Fibroblast of gingiva (primary cell): ENCODE data around the gene PLCB2.

ENCODE experiments used
- DNase-seq: peaks from one replicate; pipeline ENCODE4 v3.0.0-alpha.2; 2011; ENCODE audit warnings: low read depth

PLCB2 gene

GRCh38 chr15:40285151-40285550, 22.6 kb downstream of the PLCB2 start:
- DNase-seq, result peak; percentile 29

GRCh38 chr15:40283615-40284300, 24.0 kb downstream of the PLCB2 start:
- no peak for DNase-seq

GRCh38 chr15:40282869-40283614, 24.7 kb downstream of the PLCB2 start, which contains the start of gene ANKRD63:
Gene ANKRD63 (minus strand): TSS chr15:40283064. CDS start chr15:40282586, 478 bp downstream.
- no peak for DNase-seq

GRCh38 chr15:40282147-40282868, 25.4 kb downstream of the PLCB2 start:
- DNase-seq, result no peak

- no peak for DNase-seq
Observed at GRCh38 chr15:40281801-40282146, 26.0 kb downstream of the PLCB2 start.

GRCh38 chr15:40281057-40281800, 26.5 kb downstream of the PLCB2 start:
- DNase-seq, result no peak

GRCh38 chr15:40280260-40281056, 27.3 kb downstream of the PLCB2 start:
- no peak for DNase-seq

GRCh38 chr15:40279437-40280141, 28.1 kb downstream of the PLCB2 start:
- DNase-seq, result peak; percentile 21

- DNase-seq, result no peak
Observed at GRCh38 chr15:40278026-40278425, 29.7 kb downstream of the PLCB2 start.

GRCh38 chr15:40277471-40277870, 30.3 kb downstream of the PLCB2 start:
- no peak for DNase-seq

- DNase-seq, result no peak
Observed at GRCh38 chr15:40276927-40277326, 30.8 kb downstream of the PLCB2 start.

- no peak for DNase-seq
Observed at GRCh38 chr15:40275954-40276353, 31.8 kb downstream of the PLCB2 start.

GRCh38 chr15:40275523-40275922, 32.2 kb downstream of the PLCB2 start:
- no peak for DNase-seq

GRCh38 chr15:40274350-40275274, 33.1 kb downstream of the PLCB2 start:
- DNase-seq, result peak; percentile 73

- DNase-seq, result no peak
Observed at GRCh38 chr15:40273428-40273827, 34.3 kb downstream of the PLCB2 start.

GRCh38 chr15:40272485-40273056, 35.2 kb downstream of the PLCB2 start:
- no peak for DNase-seq

- DNase-seq, result no peak
Observed at GRCh38 chr15:40271685-40272484, 35.9 kb downstream of the PLCB2 start.

GRCh38 chr15:40270246-40270995, 37.3 kb downstream of the PLCB2 start:
- no peak for DNase-seq
